Duodenal mucosa (tissue), 2 donors: ENCODE measurements around the gene MOB4.

Experiments used
- H3K27ac ChIP-seq: one replicate; pipeline ENCODE4 v1.7.0; 2013; ENCODE audit warnings: low read depth, low read length
- H3K27me3 ChIP-seq, 2 donors: one replicate each; pipeline ENCODE4 v1.7.0; 2013; ENCODE audit warnings: low read length in 2 of 2, control low read depth in 1 of 2; ENCODE audit not compliant: insufficient read depth in 2 of 2, control insufficient read depth in 1 of 2
- H3K36me3 ChIP-seq, 2 donors: one replicate each; pipeline ENCODE4 v1.7.0; 2013; ENCODE audit warnings: low read length in 2 of 2, control low read depth in 1 of 2; ENCODE audit not compliant: insufficient read depth in 2 of 2, control insufficient read depth in 1 of 2
- H3K4me1 ChIP-seq, 2 donors: one replicate each; pipeline ENCODE4 v1.7.0; 2013; ENCODE audit warnings: low read length in 2 of 2, control low read depth in 1 of 2; ENCODE audit not compliant: insufficient read depth in 2 of 2, control insufficient read depth in 1 of 2
- H3K4me3 ChIP-seq, 2 donors: one replicate each; pipeline ENCODE4 v1.7.0; 2013; ENCODE audit warnings: low read length in 2 of 2, low read depth in 1 of 2
- H3K9ac ChIP-seq, 2 donors: one replicate each; pipeline ENCODE4 v1.7.0; 2013; ENCODE audit warnings: low read length in 2 of 2, low read depth in 1 of 2
- H3K9me3 ChIP-seq, 2 donors: one replicate each; pipeline ENCODE4 v1.7.0; 2013; ENCODE audit warnings: low read length in 2 of 2, control low read depth in 1 of 2; ENCODE audit not compliant: control insufficient read depth in 1 of 2

The MOB4 gene

GRCh38 chr2:197498235-197498936 is 17.5 kb upstream of the MOB4 start:
- Histone ChIP-seq H3K4me3 (peak overlapping the region; percentile 86 to 87), H3K27me3 (no peaks in the 10 kb centered on the region), H3K27ac (peak overlapping the region; percentile 98), H3K9ac (peak overlapping the region; percentile 92 to 98), H3K9me3 (no peaks in the 10 kb centered on the region), H3K4me1 (peaks cover 36% of the 10 kb centered on the region in 2 donors), H3K36me3 (peaks cover 23 to 38% of the 10 kb centered on the region in 2 donors)

GRCh38 chr2:197498937-197499593 is 16.8 kb upstream of the MOB4 start:
- Histone ChIP-seq H3K9ac (peak overlapping the region; percentile 92 to 98), H3K4me1 (peaks cover 36% of the 10 kb centered on the region in 2 donors), H3K27ac (peak overlapping the region; percentile 98), H3K9me3 (no peaks in the 10 kb centered on the region), H3K36me3 (peaks cover 20 to 38% of the 10 kb centered on the region in 2 donors), H3K27me3 (no peaks in the 10 kb centered on the region), H3K4me3 (peak overlapping the region; percentile 86 to 87)

GRCh38 chr2:197499594-197500502 is 16.0 kb upstream of the MOB4 start, which contains the start of the genes HSPD1 and HSPE1:
TSS of gene HSPD1 (minus strand) at chr2:197499840. CDS start at chr2:197498848, 992 bp downstream.
TSS of gene HSPE1 (plus strand) at chr2:197500379. CDS start at chr2:197500437, 58 bp downstream.
- H3K36me3 ChIP-seq = peaks cover 20 to 38% of the 10 kb centered on the region in 2 donors
- peaks cover 36% of the 10 kb centered on the region in 2 donors for H3K4me1 ChIP-seq
- peak within 1 kb of the TSS; percentile 86 to 96 for H3K4me3 ChIP-seq
- H3K9me3 ChIP-seq = no peaks in the 10 kb centered on the region
- peak within 1 kb of the TSS; percentile 98 for H3K9ac ChIP-seq
- no peaks in the 10 kb centered on the region for H3K27me3 ChIP-seq
- H3K27ac ChIP-seq = peak within 1 kb of the TSS; percentile 98

GRCh38 chr2:197500503-197501131 is 15.2 kb upstream of the MOB4 start:
- peak overlapping the region; percentile 98 for H3K27ac ChIP-seq
- no peaks in the 10 kb centered on the region for H3K27me3 ChIP-seq
- H3K4me3 ChIP-seq = peak overlapping the region; percentile 86 to 96
- peak overlapping the region; percentile 98 for H3K9ac ChIP-seq
- H3K9me3 ChIP-seq = no peaks in the 10 kb centered on the region
- H3K4me1 ChIP-seq = peaks cover 33 to 36% of the 10 kb centered on the region in 2 donors
- H3K36me3 ChIP-seq = peaks cover 19 to 31% of the 10 kb centered on the region in 2 donors

DNA sequence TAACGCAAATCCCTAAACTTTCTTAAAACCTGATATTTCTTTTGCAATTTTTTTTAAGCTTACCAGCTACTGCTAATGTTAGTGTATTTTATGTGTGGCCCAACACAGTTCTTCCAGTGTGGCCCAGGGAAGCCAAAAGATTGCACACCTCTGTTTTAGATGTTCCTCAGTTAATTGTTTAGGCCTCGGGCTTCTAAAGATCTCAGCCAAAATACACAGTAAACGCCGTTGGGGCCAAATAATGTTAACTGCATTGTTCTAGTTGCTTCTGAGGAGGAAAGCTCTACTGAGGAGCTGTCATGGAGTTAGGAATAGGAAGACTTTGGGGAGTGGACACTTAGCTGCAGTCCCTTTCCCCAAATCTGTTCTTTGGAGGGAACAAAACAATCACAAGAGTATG is 13.7 kb upstream of the MOB4 start:
- H3K9ac ChIP-seq = peak overlapping the region; percentile 98
- H3K4me3 ChIP-seq = peak overlapping the region; percentile 86 to 96
- no peak overlapping the region for H3K27ac ChIP-seq

GRCh38 chr2:197502685-197503084 is 13.2 kb upstream of the MOB4 start:
- H3K27me3 ChIP-seq = no peaks in the 10 kb centered on the region
- peak overlapping the region in 1 of 2 donors; percentile 98 for H3K9ac ChIP-seq
- no peaks in the 10 kb centered on the region for H3K9me3 ChIP-seq
- peaks cover 16 to 20% of the 10 kb centered on the region in 2 donors for H3K4me1 ChIP-seq
- H3K27ac ChIP-seq = no peak overlapping the region
- peaks cover 7 to 22% of the 10 kb centered on the region in 2 donors for H3K36me3 ChIP-seq
- H3K4me3 ChIP-seq = peak overlapping the region; percentile 3 to 96

More for the DNA sequence above, 13.7 kb upstream of the MOB4 start:
- Histone ChIP-seq H3K9me3 (no peaks in the 10 kb centered on the region), H3K4me1 (peaks cover 20 to 21% of the 10 kb centered on the region in 2 donors), H3K27me3 (no peaks in the 10 kb centered on the region), H3K36me3 (peaks cover 7 to 22% of the 10 kb centered on the region in 2 donors)

- Histone ChIP-seq H3K27me3 (no peaks in the 10 kb centered on the region), H3K9me3 (no peaks in the 10 kb centered on the region), H3K4me3 (no peak overlapping the region), H3K27ac (no peak overlapping the region), H3K4me1 (peaks cover 6 to 8% of the 10 kb centered on the region in 2 donors), H3K9ac (no peak overlapping the region), H3K36me3 (peaks cover 7 to 23% of the 10 kb centered on the region in 2 donors)
These were observed 11.9 kb upstream of the MOB4 start for GRCh38 chr2:197504000-197504399.

DNA sequence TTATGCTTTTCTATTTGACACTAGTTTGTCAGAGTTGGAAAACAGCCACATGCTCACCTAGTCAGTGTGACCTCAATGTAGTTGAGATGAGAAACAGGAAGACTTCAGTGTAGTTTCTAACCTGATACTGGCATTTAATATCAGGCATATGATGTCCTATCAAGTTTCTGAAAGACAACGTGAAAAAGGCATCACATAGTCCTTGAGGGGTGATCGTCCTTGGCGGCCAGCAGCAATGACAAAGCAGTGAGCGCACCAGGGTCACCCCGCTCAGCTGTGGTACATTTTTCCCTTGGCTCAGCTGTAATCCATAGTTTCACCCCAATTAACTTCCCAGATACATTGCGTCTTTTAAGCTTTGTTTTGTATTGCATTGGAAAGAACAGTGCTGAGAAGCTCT is 11.4 kb upstream of the MOB4 start:
- peaks cover 6 to 8% of the 10 kb centered on the region in 2 donors for H3K4me1 ChIP-seq
- no peak overlapping the region for H3K27ac ChIP-seq
- peaks cover 7 to 24% of the 10 kb centered on the region in 2 donors for H3K36me3 ChIP-seq
- no peak overlapping the region for H3K4me3 ChIP-seq
- no peaks in the 10 kb centered on the region for H3K27me3 ChIP-seq
- H3K9ac ChIP-seq = no peak overlapping the region
- H3K9me3 ChIP-seq = no peaks in the 10 kb centered on the region

DNA sequence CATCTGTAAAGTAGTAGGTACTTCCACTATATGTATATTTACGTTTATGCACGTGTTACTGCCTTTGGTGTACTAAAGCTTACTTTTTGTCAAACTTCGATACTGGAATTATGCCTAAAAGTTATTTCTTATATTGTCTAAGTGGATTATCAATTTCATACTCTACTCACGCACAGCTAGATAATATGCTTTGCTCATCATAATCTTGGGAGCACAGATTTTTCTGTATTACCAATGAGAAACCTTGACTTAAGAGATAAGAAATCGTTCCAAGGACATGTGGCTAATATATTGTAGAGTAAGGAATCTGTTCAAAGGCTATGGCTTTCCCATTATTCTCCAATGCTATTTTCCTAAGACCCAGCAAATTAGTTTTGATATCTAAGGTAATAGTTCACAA is 9.2 kb upstream of the MOB4 start:
- no peak overlapping the region for H3K9ac ChIP-seq
- peaks cover 7 to 24% of the 10 kb centered on the region in 2 donors for H3K36me3 ChIP-seq
- peaks cover 6% of the 10 kb centered on the region in 2 donors for H3K4me1 ChIP-seq
- no peak overlapping the region for H3K27ac ChIP-seq
- no peaks in the 10 kb centered on the region for H3K9me3 ChIP-seq
- H3K4me3 ChIP-seq = no peak overlapping the region
- no peaks in the 10 kb centered on the region for H3K27me3 ChIP-seq
